Loucy (cell line): ENCODE results near the gene C2orf68.

Experiments
- CTCF ChIP-seq: fragments of 200-600 bp; sonication (generic); conservative IDR thresholded peaks from 2 replicates; pipeline ENCODE4 v1.5.1; 2014; ENCODE audit warnings: mild to moderate bottlenecking, antibody characterized with exemption, low read length
- EZH2phosphoT487 ChIP-seq: fragments of 200-600 bp; IDR thresholded peaks from 2 replicates; pipeline ENCODE4 v1.6.1; 2018; ENCODE audit warnings: antibody characterized with exemption, mild to moderate bottlenecking, moderate library complexity, borderline replicate concordance

GRCh38 chr2:85611217-85611704, 605 bp downstream of the C2orf68 start:
- TF ChIP-seq CTCF (no peak), EZH2phosphoT487 (no peak)
